ENCODE results near the gene CCHCR1.

- TF ChIP-seq RARB (CRISPR knock-in tag; IDR thresholded peaks at IDR 0.05) (no peak), CREB5 (CRISPR knock-in tag; IDR thresholded peaks at IDR 0.05; ENCODE audit: low read depth) (no peak)
Measured at GRCh38 chr6:31142361-31142761, 15.2 kb downstream of the CCHCR1 start.
